GM10266 (cell line): ENCODE data around the gene VPS37C.
A peak's percentile ranks its signal among the peaks of the same experiment; 100 is the strongest.

ENCODE experiments used
- DNase-seq: peaks from one replicate; pipeline ENCODE4 v3.0.0; 2012; ENCODE audit errors: extremely low spot score
- CTCF ChIP-seq: IDR thresholded peaks from 2 replicates; pipeline ENCODE4 v1.5.1; 2012; ENCODE audit warnings: mild to moderate bottlenecking, low read depth; ENCODE audit not compliant: control insufficient read depth, insufficient read depth; ENCODE audit errors: missing control alignments

Gene VPS37C

GRCh38 chr11:61090982-61091372, 70.2 kb downstream of the VPS37C start:
- no peak for DNase-seq
- no peak for TF ChIP-seq CTCF

- TF ChIP-seq CTCF, result no peak
- no peak for DNase-seq
These were observed 70.7 kb downstream of the VPS37C start for GRCh38 chr11:61090521-61090920.

GRCh38 chr11:61089806-61090491, 71.3 kb downstream of the VPS37C start:
- no peak for DNase-seq
- TF ChIP-seq CTCF, result no peak

GRCh38 chr11:61087426-61088119, 73.7 kb downstream of the VPS37C start:
- TF ChIP-seq CTCF, result no peak
- no peak for DNase-seq

GRCh38 chr11:61083601-61084147, 77.6 kb downstream of the VPS37C start:
- DNase-seq, result peak; percentile 51
- peak; percentile 30 for TF ChIP-seq CTCF

- no peak for DNase-seq
These were observed 78.2 kb downstream of the VPS37C start for GRCh38 chr11:61082931-61083531.

More at GRCh38 chr11:61082931-61083531, 78.2 kb downstream of the VPS37C start:
- no peak for TF ChIP-seq CTCF
